ENCODE data around the gene RRP36.

Gene RRP36

GRCh38 chr6:43013843-43014433 lies 7.5 kb upstream of the RRP36 start, which contains the start of the genes KLHDC3 and MEA1 (continued):
- TF ChIP-seq ZNF645 (tag by site-specific recombination; IDR thresholded peaks at IDR 0.05) (no peak), ZNF140 (tag by site-specific recombination; IDR thresholded peaks at IDR 0.05) (no peak), ZSCAN18 (tag by site-specific recombination; IDR thresholded peaks at IDR 0.05) (no peak), ZNF274 (IDR thresholded peaks at IDR 0.05; ENCODE audit: low read length) (no peak), ZNF274 (tag by site-specific recombination; IDR thresholded peaks at IDR 0.05; ENCODE audit: borderline replicate concordance) (no peak), PRDM2 (tag by site-specific recombination; IDR thresholded peaks at IDR 0.05; ENCODE audit: borderline replicate concordance) (no peak), RBAK (tag by site-specific recombination; IDR thresholded peaks at IDR 0.05) (no peak), TRIM28 (IDR thresholded peaks at IDR 0.05; ENCODE audit: borderline replicate concordance, low read length) (0 out of 2 replicates have a peak, but pooled peaks have one; percentile 37), ZNF777 (tag by site-specific recombination; IDR thresholded peaks at IDR 0.05; ENCODE audit: borderline replicate concordance) (peak; percentile 98), ZNF549 (tag by site-specific recombination; IDR thresholded peaks at IDR 0.05) (no peak), SP7 (tag by site-specific recombination; IDR thresholded peaks at IDR 0.05) (peak; percentile 45; the same call in 1 of the 2 replicates), ELK4 (IDR thresholded peaks at IDR 0.05; ENCODE audit: borderline replicate concordance, low read depth, low read length) (peak; percentile 46; the same call in 1 of the 2 replicates), SP3 (tag by site-specific recombination; IDR thresholded peaks at IDR 0.05) (peak; percentile 97), ZNF16 (tag by site-specific recombination; IDR thresholded peaks at IDR 0.05; ENCODE audit: low read depth) (no peak), ZNF530 (tag by site-specific recombination; IDR thresholded peaks at IDR 0.05; ENCODE audit: low read depth) (no peak), ZBTB48 (tag by site-specific recombination; IDR thresholded peaks at IDR 0.05) (no peak), ZNF623 (tag by site-specific recombination; IDR thresholded peaks at IDR 0.05) (no peak), ZNF433 (tag by site-specific recombination; IDR thresholded peaks at IDR 0.05; ENCODE audit: low read depth) (no peak), ZNF521 (tag by site-specific recombination; IDR thresholded peaks at IDR 0.05) (no peak), ZSCAN30 (tag by site-specific recombination; IDR thresholded peaks at IDR 0.05) (no peak), ZNF350 (tag by site-specific recombination; IDR thresholded peaks at IDR 0.05) (no peak), ZNF398 (tag by site-specific recombination; IDR thresholded peaks at IDR 0.05) (peak; percentile 99), ZBTB20 (tag by site-specific recombination; IDR thresholded peaks at IDR 0.05) (peak; percentile 79), ZXDB (tag by site-specific recombination; IDR thresholded peaks at IDR 0.05) (peak; percentile 97), HOXC10 (CRISPR knock-in tag; IDR thresholded peaks at IDR 0.05) (no peak), ZNF280D (tag by site-specific recombination; IDR thresholded peaks at IDR 0.05) (no peak)
